IMR-90 (cell line): ENCODE measurements around the gene ATF7IP. TPM values are rescaled to one million over a fixed set of nuclear protein-coding genes. Genes with fewer than 3 reads are reported as not detected.
A peak's percentile ranks its signal among the peaks of the same experiment; 100 is the strongest.

Experiments
- ATAC-seq: fragments of 200-7000 bp; cut with Tn5 transposase; 2 replicates; pipeline ENCODE4 v1.9.1; 2020; ENCODE audit warnings: low read depth, mild to moderate bottlenecking, moderate library complexity
- BruUV-seq: library from RNA; stranded (reverse); fragments of 400-500 nt; replicated peaks from 2 replicates; lab custom pipeline; 2021; lab: Mats Ljungman, UMichigan
- CTCF ChIA-PET: fragments of 300-600 bp; formaldehyde crosslinking; extraction: SDS; loops from one replicate; lab custom pipeline; 2021; ENCODE audit warnings: antibody characterized with exemption; lab: Yijun Ruan, JAX
- POLR2A ChIA-PET: fragments of 300-600 bp; sonication (Branson Sonifier 250); formaldehyde crosslinking; loops from one replicate; lab custom pipeline; 2022; ENCODE audit warnings: antibody characterized with exemption; ENCODE audit not compliant: unreplicated experiment; lab: Charles Lee
- DNase-seq: peaks from one replicate; pipeline ENCODE4 v3.0.0; 2013
- H2AFZ ChIP-seq: replicated peaks from 2 replicates; pipeline ENCODE3; 2013; ENCODE audit warnings: low read length, mild to moderate bottlenecking; ENCODE audit not compliant: poor library complexity
- H2AK5ac ChIP-seq: 2 replicates; pipeline ENCODE4 v1.6.1; 2013; ENCODE audit warnings: low read depth, low read length, inconsistent platforms
- H2AK9ac ChIP-seq: replicated peaks from 2 replicates; pipeline ENCODE3; 2013; ENCODE audit warnings: mild to moderate bottlenecking, low read depth, low read length, moderate library complexity; ENCODE audit not compliant: poor library complexity
- H2BK120ac ChIP-seq: 2 replicates; pipeline ENCODE4 v1.6.1; 2013; ENCODE audit warnings: low read depth, low read length, inconsistent platforms
- H2BK15ac ChIP-seq: 3 replicates; pipeline ENCODE4 v1.6.1; 2013; ENCODE audit warnings: low read depth, low read length, inconsistent platforms
- H2BK20ac ChIP-seq: 2 replicates; pipeline ENCODE4 v1.6.1; 2013; ENCODE audit warnings: low read depth, mild to moderate bottlenecking, inconsistent platforms, low read length, moderate library complexity
- H2BK5ac ChIP-seq: 2 replicates; pipeline ENCODE4 v1.6.1; 2013; ENCODE audit warnings: mild to moderate bottlenecking, low read depth, low read length, inconsistent platforms; ENCODE audit not compliant: poor library complexity, severe bottlenecking
- H3K14ac ChIP-seq: replicated peaks from 2 replicates; pipeline ENCODE4 v1.6.1; 2013; ENCODE audit warnings: low read depth, low read length, inconsistent platforms
- H3K18ac ChIP-seq: 2 replicates; pipeline ENCODE4 v1.6.1; 2013; ENCODE audit warnings: low read depth, low read length, control low read depth
- H3K23ac ChIP-seq: 2 replicates; pipeline ENCODE4 v1.6.1; 2013; ENCODE audit warnings: low read depth, low read length, inconsistent platforms
- H3K27ac ChIP-seq: 2 replicates; pipeline ENCODE4 v1.5.1; 2013; ENCODE audit warnings: mild to moderate bottlenecking, control low read depth, low read length; ENCODE audit not compliant: insufficient read depth
- H3K27me3 ChIP-seq: 2 replicates; pipeline ENCODE4 v1.6.1; 2013; ENCODE audit warnings: low read length; ENCODE audit not compliant: control insufficient read depth, insufficient read depth
- H3K36me3 ChIP-seq: 2 replicates; pipeline ENCODE4 v1.6.1; 2013; ENCODE audit warnings: low read length, mixed read lengths; ENCODE audit not compliant: control insufficient read depth, insufficient read depth
- H3K4ac ChIP-seq: 2 replicates; pipeline ENCODE4 v1.6.1; 2013; ENCODE audit warnings: low read depth, low read length, inconsistent platforms
- H3K4me1 ChIP-seq: 2 replicates; pipeline ENCODE4 v1.6.1; 2013; ENCODE audit warnings: low read length, mixed read lengths; ENCODE audit not compliant: control insufficient read depth, insufficient read depth
- H3K4me2 ChIP-seq: 2 replicates; pipeline ENCODE4 v1.6.1; 2013; ENCODE audit warnings: low read depth, mild to moderate bottlenecking, control low read depth, low read length, moderate library complexity
- H3K4me3 ChIP-seq: 2 replicates; pipeline ENCODE4 v1.5.1; 2013; ENCODE audit warnings: low read depth, mild to moderate bottlenecking, control low read depth, low read length, moderate library complexity; ENCODE audit not compliant: insufficient read depth
- H3K56ac ChIP-seq: 2 replicates; pipeline ENCODE4 v1.6.1; 2013; ENCODE audit warnings: low read length, inconsistent platforms; ENCODE audit not compliant: insufficient read depth; ENCODE audit errors: extremely low read depth
- H3K79me1 ChIP-seq, 2 experiments: 2 replicates each; pipeline ENCODE4 v1.6.1; 2013; ENCODE audit warnings: low read length in 2 of 2, inconsistent platforms in 1 of 2, low read depth in 1 of 2
- H3K9ac ChIP-seq: 2 replicates; pipeline ENCODE4 v1.6.1; 2013; ENCODE audit warnings: low read depth, low read length, control low read depth
- H3K9me1 ChIP-seq: 2 replicates; pipeline ENCODE4 v1.6.1; 2013; ENCODE audit warnings: low read length, inconsistent platforms; ENCODE audit not compliant: insufficient read depth
- H3K9me3 ChIP-seq: 2 replicates; pipeline ENCODE4 v1.6.1; 2013; ENCODE audit warnings: low read length; ENCODE audit not compliant: control insufficient read depth, insufficient read depth
- H4K20me1 ChIP-seq: 2 replicates; pipeline ENCODE4 v1.6.1; 2013; ENCODE audit warnings: low read length, inconsistent platforms; ENCODE audit not compliant: insufficient read depth
- H4K5ac ChIP-seq: 2 replicates; pipeline ENCODE4 v1.6.1; 2013; ENCODE audit warnings: mild to moderate bottlenecking, low read depth, low read length, control low read depth
- H4K8ac ChIP-seq, 2 experiments: 2 replicates each; pipeline ENCODE4 v1.6.1; 2013; ENCODE audit warnings: low read depth in 2 of 2, low read length in 2 of 2, control low read depth in 1 of 2, inconsistent platforms in 1 of 2
- H4K91ac ChIP-seq: 2 replicates; pipeline ENCODE4 v1.6.1; 2013; ENCODE audit warnings: low read depth, low read length, inconsistent platforms; ENCODE audit not compliant: insufficient read depth
- CEBPB ChIP-seq: IDR thresholded peaks from 2 replicates; pipeline ENCODE4 v1.6.1; 2012; ENCODE audit warnings: low read depth, low read length, improper control_type of control experiment
- CTCF ChIP-seq: conservative IDR thresholded peaks from 2 replicates; pipeline ENCODE4 v1.5.1; 2012; ENCODE audit warnings: mild to moderate bottlenecking, low read depth, low read length, improper control_type of control experiment
- POLR2A ChIP-seq: IDR thresholded peaks from 2 replicates; pipeline ENCODE4 v1.6.1; 2012; ENCODE audit warnings: mild to moderate bottlenecking, low read depth, low read length
- RFX5 ChIP-seq: IDR thresholded peaks from 2 replicates; pipeline ENCODE4 v1.8.0; 2012; ENCODE audit warnings: low read depth, mild to moderate bottlenecking, low read length, moderate library complexity
- WGBS, 2 experiments: methylation state at CpG; one replicate each; pipeline versions ENCODE4 v1.1.5 to v1.1.7; 2013; ENCODE audit warnings: missing lambda C conversion rate in 2 of 2; ENCODE audit not compliant: insufficient read length in 1 of 2; ENCODE audit errors: extremely low coverage in 2 of 2; 5-methylcytosine and 5-hydroxymethylcytosine counted together
- dilution Hi-C: fragments of 300-500 bp; cut with HindIII; formaldehyde crosslinking; loops from one replicate; pipeline ENCODE4 v1.14.3; 2018; ENCODE audit warnings: low sequenced_read_pairs; ENCODE audit not compliant: unreplicated experiment
- in situ Hi-C: fragments of 300-500 bp; cut with MboI; formaldehyde crosslinking; loops from 3 replicates; pipeline ENCODE4 v1.14.3; 2019; ENCODE audit warnings: low sequenced_read_pairs, inconsistent platforms, mixed read lengths
- intact Hi-C: fragments of 100-400 bp; cut with micrococcal nuclease; formaldehyde crosslinking; loops from 2 replicates; pipeline ENCODE4 v1.10.0; 2022
- polyA plus RNA-seq, 3 experiments: library from polyadenylated mRNA; depleted of rRNA; stranded (reverse); fragments of >200 nt; gene quantifications; 2 replicates each; pipeline ENCODE4 v1.2.3, GENCODE V29; 2012; ENCODE audit warnings: low replicate concordance in 1 of 3
- total RNA-seq: library from RNA; depleted of rRNA; stranded (reverse); fragments of >200 nt; gene quantifications from 2 replicates; pipeline ENCODE4 v1.2.3, GENCODE V29; 2012

ATF7IP gene
- total and polyA plus RNA-seq, 2 of the 4 experiments (the other 2 are of a cell fraction) = 9.4 to 22.8 TPM

DNA sequence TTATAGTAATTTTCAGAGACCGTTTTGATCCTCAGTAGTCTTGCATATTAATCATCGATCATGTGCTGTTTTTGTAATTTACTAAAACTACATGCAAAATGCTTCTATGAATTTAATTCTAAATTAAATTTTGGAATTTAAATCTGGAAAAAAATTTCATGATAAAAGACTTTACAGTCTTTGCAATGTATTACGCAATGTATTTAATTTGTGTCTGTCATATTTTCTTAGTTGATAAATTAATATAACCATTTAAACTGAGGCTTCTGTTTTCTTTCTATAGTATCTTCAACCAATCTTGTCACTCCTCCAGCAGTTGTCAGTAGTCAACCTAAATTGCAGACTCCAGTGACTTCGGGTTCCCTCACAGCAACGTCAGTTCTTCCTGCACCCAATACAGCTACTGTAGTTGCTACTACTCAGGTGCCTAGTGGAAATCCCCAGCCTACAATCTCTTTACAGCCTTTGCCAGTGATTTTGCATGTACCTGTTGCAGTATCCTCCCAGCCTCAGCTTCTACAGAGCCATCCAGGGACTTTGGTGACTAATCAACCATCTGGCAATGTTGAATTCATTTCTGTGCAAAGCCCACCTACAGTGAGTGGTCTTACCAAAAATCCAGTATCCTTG lies 94.8 kb downstream of the ATF7IP start:
- no peak overlapping the region for H3K18ac ChIP-seq
- no peak overlapping the region for H3K4me3 ChIP-seq
- H2AFZ ChIP-seq = no peak overlapping the region
- H4K91ac ChIP-seq = no peak overlapping the region
- no peak overlapping the region for H3K56ac ChIP-seq
- no peak overlapping the region for H2AK9ac ChIP-seq
- H3K14ac ChIP-seq = no peak overlapping the region
- no peaks in the 10 kb centered on the region for H4K20me1 ChIP-seq
- no peak overlapping the region for H2BK120ac ChIP-seq
- ChIA-PET CTCF (no interaction called here), POLR2A (no interaction called here)
- no peaks in the 10 kb centered on the region for H3K9me3 ChIP-seq
- H3K36me3 ChIP-seq = peaks cover 20% of the 10 kb centered on the region
- H3K4me2 ChIP-seq = no peak overlapping the region
- H3K9ac ChIP-seq = no peak overlapping the region
- H3K27ac ChIP-seq = no peak overlapping the region
- H2BK5ac ChIP-seq = no peak overlapping the region
- intact Hi-C loops = no loop called here
- dilution Hi-C loops = no loop called here
- whole genome bisulfite sequencing, 2 experiments = 100% methylated on average over 1 of the region's 5 CpGs; no CpG with 5 or more reads in 1 of the 2 experiments
- no peak overlapping the region for H3K4ac ChIP-seq
- H3K9me1 ChIP-seq = no peaks in the 10 kb centered on the region; the same call in 1 of the 2 replicates
- H2BK15ac ChIP-seq = no peak overlapping the region
- H4K5ac ChIP-seq = no peak overlapping the region
- H3K27me3 ChIP-seq = no peaks in the 10 kb centered on the region
- no peak overlapping the region for H2AK5ac ChIP-seq
- no peak overlapping the region for H3K23ac ChIP-seq
- DNase-seq (no peak), ATAC-seq (no peak)
- H2BK20ac ChIP-seq = no peak overlapping the region
- TSS peak; percentile 72 for BruUV-seq
- H4K8ac ChIP-seq = no peak overlapping the region
- no peaks in the 10 kb centered on the region for H3K4me1 ChIP-seq
- in situ Hi-C loops = no loop called here
- TF ChIP-seq RFX5 (no peak), POLR2A (no peak), CTCF (no peak), CEBPB (peak; percentile 82)
- H3K79me1 ChIP-seq = peaks cover 8 to 14% of the 10 kb centered on the region in 2 experiments; a peak in 2 of 4 replicates
